HEK293 (cell line): ENCODE results near the gene SPIB.

Experiments used
- HOXD13 ChIP-seq: sonication (generic); formaldehyde crosslinking; IDR thresholded peaks from 2 replicates; pipeline ENCODE4 v1.8.0; 2022; ENCODE audit warnings: missing genetic modification reagents, borderline replicate concordance
- MZF1 ChIP-seq: fragments of 450-650 bp; formaldehyde crosslinking; IDR thresholded peaks from 2 replicates; pipeline ENCODE4 v1.5.1; 2017; ENCODE audit warnings: missing biosample characterization, missing genetic modification characterization, borderline replicate concordance
- PRDM1 ChIP-seq: fragments of 450-650 bp; formaldehyde crosslinking; IDR thresholded peaks from 2 replicates; pipeline ENCODE4; 2016; ENCODE audit warnings: missing biosample characterization, missing genetic modification characterization
- SCRT1 ChIP-seq: fragments of 450-650 bp; formaldehyde crosslinking; IDR thresholded peaks from 2 replicates; pipeline ENCODE4 v1.5.1; 2016; ENCODE audit warnings: missing biosample characterization, missing genetic modification characterization, borderline replicate concordance
- YY2 ChIP-seq: fragments of 450-650 bp; formaldehyde crosslinking; IDR thresholded peaks from 2 replicates; pipeline ENCODE4 v1.5.1; 2016; ENCODE audit warnings: missing biosample characterization, missing genetic modification characterization
- ZNF10 ChIP-seq: fragments of 450-650 bp; formaldehyde crosslinking; IDR thresholded peaks from 2 replicates; pipeline ENCODE4 v1.5.1; 2017; ENCODE audit warnings: missing biosample characterization, missing genetic modification characterization
- ZNF112 ChIP-seq: fragments of 450-650 bp; formaldehyde crosslinking; IDR thresholded peaks from 2 replicates; pipeline ENCODE4 v1.5.0; 2017; ENCODE audit warnings: missing biosample characterization, missing genetic modification characterization
- ZNF211 ChIP-seq: fragments of 450-650 bp; formaldehyde crosslinking; IDR thresholded peaks from 2 replicates; pipeline ENCODE4 v1.5.1; 2016; ENCODE audit warnings: low read depth, missing biosample characterization, missing genetic modification characterization
- ZNF366 ChIP-seq: fragments of 450-650 bp; formaldehyde crosslinking; conservative IDR thresholded peaks from 2 replicates; pipeline ENCODE4 v1.5.1; 2016; ENCODE audit warnings: missing biosample characterization, missing genetic modification characterization
- ZNF549 ChIP-seq: fragments of 450-650 bp; IDR thresholded peaks from 2 replicates; pipeline ENCODE4 v1.5.1; 2018; ENCODE audit warnings: missing biosample characterization, missing genetic modification characterization, mild to moderate bottlenecking, inconsistent platforms, moderate library complexity
- ZNF555 ChIP-seq: fragments of 450-650 bp; formaldehyde crosslinking; conservative IDR thresholded peaks from 2 replicates; pipeline ENCODE4 v1.5.1; 2017; ENCODE audit warnings: missing biosample characterization, mild to moderate bottlenecking, missing genetic modification characterization, inconsistent platforms
- ZNF560 ChIP-seq: fragments of 450-650 bp; formaldehyde crosslinking; IDR thresholded peaks from 2 replicates; pipeline ENCODE4 v1.5.1; 2017; ENCODE audit warnings: missing biosample characterization, missing genetic modification characterization, borderline replicate concordance
- ZNF660 ChIP-seq: fragments of 450-650 bp; IDR thresholded peaks from 2 replicates; pipeline ENCODE4 v1.5.1; 2018; ENCODE audit warnings: missing biosample characterization, mild to moderate bottlenecking, missing genetic modification characterization
- ZNF701 ChIP-seq: fragments of 450-650 bp; formaldehyde crosslinking; IDR thresholded peaks from 2 replicates; pipeline ENCODE4 v1.5.1; 2016; ENCODE audit warnings: missing biosample characterization, missing genetic modification characterization
- ZNF76 ChIP-seq: fragments of 450-650 bp; formaldehyde crosslinking; IDR thresholded peaks from 2 replicates; pipeline ENCODE4; 2016; ENCODE audit warnings: low read depth, missing biosample characterization, missing genetic modification characterization, borderline replicate concordance
- ZNF791 ChIP-seq: fragments of 450-650 bp; formaldehyde crosslinking; IDR thresholded peaks from 2 replicates; pipeline ENCODE4 v1.5.1; 2016; ENCODE audit warnings: missing biosample characterization, missing genetic modification characterization
- ZSCAN30 ChIP-seq: fragments of 450-650 bp; IDR thresholded peaks from 2 replicates; pipeline ENCODE4 v1.5.1; 2018; ENCODE audit warnings: missing biosample characterization, mild to moderate bottlenecking, missing genetic modification characterization, moderate library complexity
- TF ChIP-seq, protein P1 (sequence below): fragments of 450-650 bp; formaldehyde crosslinking; IDR thresholded peaks from 2 replicates; pipeline ENCODE4 v1.5.1; 2016; ENCODE audit warnings: missing biosample characterization, missing genetic modification characterization
- TF ChIP-seq, protein P2 (sequence below): fragments of 450-650 bp; formaldehyde crosslinking; IDR thresholded peaks from 2 replicates; pipeline ENCODE4 v1.5.1; 2017; ENCODE audit warnings: missing biosample characterization, mild to moderate bottlenecking, missing genetic modification characterization, moderate library complexity
- TF ChIP-seq, protein P3 (sequence below): fragments of 450-650 bp; formaldehyde crosslinking; IDR thresholded peaks from 2 replicates; pipeline ENCODE4 v1.5.0; 2017; ENCODE audit warnings: missing biosample characterization, missing genetic modification characterization, borderline replicate concordance
- TF ChIP-seq, protein P4 (sequence below): fragments of 450-650 bp; formaldehyde crosslinking; IDR thresholded peaks from 2 replicates; pipeline ENCODE4 v1.5.1; 2016; ENCODE audit warnings: missing biosample characterization, missing genetic modification characterization
- TF ChIP-seq, protein P5 (sequence below): fragments of 450-650 bp; formaldehyde crosslinking; conservative IDR thresholded peaks from 2 replicates; pipeline ENCODE4 v1.5.1; 2016; ENCODE audit warnings: low read depth, missing biosample characterization, missing genetic modification characterization
- TF ChIP-seq, protein P6 (sequence below): fragments of 450-650 bp; formaldehyde crosslinking; IDR thresholded peaks from 2 replicates; pipeline ENCODE4 v1.5.1; 2016; ENCODE audit warnings: missing biosample characterization, missing genetic modification characterization

SPIB gene

DNA sequence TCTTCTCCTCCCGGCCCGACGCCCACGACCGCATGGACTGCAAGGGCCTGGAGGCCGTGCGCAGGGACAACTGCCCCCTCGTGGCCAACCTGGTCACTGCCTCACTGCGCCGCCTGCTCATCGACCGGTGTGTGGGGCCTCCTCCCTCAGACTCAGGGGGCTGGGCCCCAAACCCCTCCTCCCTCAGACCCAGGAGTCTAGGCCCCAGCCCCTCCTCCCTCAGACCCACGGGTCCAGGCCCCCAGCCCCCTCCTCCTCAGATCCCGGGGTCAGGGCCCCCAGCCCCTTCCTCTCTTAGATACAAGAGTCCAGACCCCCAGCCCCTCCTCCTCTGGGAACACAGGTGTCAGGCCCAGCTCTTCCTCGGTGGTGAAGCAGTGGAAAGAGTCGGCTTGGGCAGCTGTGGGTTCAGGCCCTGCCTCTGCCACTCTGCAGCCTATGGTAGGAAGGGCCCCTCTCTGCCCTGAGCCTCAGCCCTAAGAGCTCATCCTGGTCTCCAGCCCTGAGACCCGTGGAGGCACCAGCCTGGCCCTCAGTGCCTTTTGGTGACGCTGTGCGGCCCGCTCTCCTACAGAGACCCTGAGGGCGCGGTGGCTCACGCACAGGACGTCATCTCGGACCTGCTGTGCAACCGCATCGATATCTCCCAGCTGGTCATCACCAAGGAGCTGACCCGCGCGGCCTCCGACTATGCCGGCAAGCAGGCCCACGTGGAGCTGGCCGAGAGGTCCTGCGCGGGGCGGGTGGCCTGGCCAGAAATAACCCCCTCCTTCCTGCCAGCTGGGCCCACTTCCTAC, 3.7 kb upstream of the SPIB start (continued):
- TF ChIP-seq, protein P1, sequence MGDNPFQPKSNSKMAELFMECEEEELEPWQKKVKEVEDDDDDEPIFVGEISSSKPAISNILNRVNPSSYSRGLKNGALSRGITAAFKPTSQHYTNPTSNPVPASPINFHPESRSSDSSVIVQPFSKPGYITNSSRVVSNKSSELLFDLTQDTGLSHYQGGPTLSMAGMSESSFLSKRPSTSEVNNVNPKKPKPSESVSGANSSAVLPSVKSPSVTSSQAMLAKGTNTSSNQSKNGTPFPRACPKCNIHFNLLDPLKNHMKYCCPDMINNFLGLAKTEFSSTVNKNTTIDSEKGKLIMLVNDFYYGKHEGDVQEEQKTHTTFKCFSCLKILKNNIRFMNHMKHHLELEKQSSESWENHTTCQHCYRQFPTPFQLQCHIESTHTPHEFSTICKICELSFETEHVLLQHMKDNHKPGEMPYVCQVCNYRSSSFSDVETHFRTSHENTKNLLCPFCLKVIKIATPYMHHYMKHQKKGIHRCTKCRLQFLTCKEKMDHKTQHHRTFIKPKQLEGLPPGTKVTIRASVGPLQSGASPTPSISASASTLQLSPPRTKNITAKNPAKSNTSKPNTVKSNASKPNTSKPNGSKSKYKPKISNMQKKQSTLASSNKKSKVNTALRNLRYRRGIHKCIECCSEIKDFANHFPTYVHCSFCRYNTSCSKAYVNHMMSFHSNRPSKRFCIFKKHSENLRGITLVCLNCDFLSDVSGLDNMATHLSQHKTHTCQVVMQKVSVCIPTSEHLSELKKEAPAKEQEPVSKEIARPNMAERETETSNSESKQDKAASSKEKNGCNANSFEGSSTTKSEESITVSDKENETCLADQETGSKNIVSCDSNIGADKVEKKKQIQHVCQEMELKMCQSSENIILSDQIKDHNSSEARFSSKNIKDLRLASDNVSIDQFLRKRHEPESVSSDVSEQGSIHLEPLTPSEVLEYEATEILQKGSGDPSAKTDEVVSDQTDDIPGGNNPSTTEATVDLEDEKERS = no peak
- no peak for TF ChIP-seq SCRT1 (tag by site-specific recombination)
- TF ChIP-seq, protein P2, sequence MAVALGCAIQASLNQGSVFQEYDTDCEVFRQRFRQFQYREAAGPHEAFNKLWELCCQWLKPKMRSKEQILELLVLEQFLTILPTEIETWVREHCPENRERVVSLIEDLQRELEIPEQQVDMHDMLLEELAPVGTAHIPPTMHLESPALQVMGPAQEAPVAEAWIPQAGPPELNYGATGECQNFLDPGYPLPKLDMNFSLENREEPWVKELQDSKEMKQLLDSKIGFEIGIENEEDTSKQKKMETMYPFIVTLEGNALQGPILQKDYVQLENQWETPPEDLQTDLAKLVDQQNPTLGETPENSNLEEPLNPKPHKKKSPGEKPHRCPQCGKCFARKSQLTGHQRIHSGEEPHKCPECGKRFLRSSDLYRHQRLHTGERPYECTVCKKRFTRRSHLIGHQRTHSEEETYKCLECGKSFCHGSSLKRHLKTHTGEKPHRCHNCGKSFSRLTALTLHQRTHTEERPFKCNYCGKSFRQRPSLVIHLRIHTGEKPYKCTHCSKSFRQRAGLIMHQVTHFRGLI (tag by site-specific recombination) = no peak
- TF ChIP-seq ZNF791 = no peak
- TF ChIP-seq ZNF10 = no peak
- no peak for TF ChIP-seq ZNF555 (tag by site-specific recombination)
- TF ChIP-seq ZSCAN30 (tag by site-specific recombination) = peak; percentile 51; the same call in 1 of the 2 replicates
- TF ChIP-seq ZNF660 (tag by site-specific recombination) = no peak
- no peak for TF ChIP-seq ZNF211 (tag by site-specific recombination)
- TF ChIP-seq ZNF76 (tag by site-specific recombination) = 0 out of 2 replicates have a peak, but pooled peaks have one; percentile 17
- TF ChIP-seq, protein P3, sequence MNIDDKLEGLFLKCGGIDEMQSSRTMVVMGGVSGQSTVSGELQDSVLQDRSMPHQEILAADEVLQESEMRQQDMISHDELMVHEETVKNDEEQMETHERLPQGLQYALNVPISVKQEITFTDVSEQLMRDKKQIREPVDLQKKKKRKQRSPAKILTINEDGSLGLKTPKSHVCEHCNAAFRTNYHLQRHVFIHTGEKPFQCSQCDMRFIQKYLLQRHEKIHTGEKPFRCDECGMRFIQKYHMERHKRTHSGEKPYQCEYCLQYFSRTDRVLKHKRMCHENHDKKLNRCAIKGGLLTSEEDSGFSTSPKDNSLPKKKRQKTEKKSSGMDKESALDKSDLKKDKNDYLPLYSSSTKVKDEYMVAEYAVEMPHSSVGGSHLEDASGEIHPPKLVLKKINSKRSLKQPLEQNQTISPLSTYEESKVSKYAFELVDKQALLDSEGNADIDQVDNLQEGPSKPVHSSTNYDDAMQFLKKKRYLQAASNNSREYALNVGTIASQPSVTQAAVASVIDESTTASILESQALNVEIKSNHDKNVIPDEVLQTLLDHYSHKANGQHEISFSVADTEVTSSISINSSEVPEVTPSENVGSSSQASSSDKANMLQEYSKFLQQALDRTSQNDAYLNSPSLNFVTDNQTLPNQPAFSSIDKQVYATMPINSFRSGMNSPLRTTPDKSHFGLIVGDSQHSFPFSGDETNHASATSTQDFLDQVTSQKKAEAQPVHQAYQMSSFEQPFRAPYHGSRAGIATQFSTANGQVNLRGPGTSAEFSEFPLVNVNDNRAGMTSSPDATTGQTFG (tag by site-specific recombination) = no peak
- TF ChIP-seq ZNF701 (tag by site-specific recombination) = no peak
- TF ChIP-seq PRDM1 (tag by site-specific recombination) = no peak
- TF ChIP-seq YY2 (tag by site-specific recombination) = no peak
- TF ChIP-seq, protein P4, sequence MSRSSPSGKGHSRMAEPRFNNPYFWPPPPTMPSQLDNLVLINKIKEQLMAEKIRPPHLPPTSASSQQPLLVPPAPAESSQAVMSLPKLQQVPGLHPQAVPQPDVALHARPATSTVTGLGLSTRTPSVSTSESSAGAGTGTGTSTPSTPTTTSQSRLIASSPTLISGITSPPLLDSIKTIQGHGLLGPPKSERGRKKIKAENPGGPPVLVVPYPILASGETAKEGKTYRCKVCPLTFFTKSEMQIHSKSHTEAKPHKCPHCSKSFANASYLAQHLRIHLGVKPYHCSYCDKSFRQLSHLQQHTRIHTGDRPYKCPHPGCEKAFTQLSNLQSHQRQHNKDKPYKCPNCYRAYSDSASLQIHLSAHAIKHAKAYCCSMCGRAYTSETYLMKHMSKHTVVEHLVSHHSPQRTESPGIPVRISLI (tag by site-specific recombination) = no peak
- TF ChIP-seq, protein P5, sequence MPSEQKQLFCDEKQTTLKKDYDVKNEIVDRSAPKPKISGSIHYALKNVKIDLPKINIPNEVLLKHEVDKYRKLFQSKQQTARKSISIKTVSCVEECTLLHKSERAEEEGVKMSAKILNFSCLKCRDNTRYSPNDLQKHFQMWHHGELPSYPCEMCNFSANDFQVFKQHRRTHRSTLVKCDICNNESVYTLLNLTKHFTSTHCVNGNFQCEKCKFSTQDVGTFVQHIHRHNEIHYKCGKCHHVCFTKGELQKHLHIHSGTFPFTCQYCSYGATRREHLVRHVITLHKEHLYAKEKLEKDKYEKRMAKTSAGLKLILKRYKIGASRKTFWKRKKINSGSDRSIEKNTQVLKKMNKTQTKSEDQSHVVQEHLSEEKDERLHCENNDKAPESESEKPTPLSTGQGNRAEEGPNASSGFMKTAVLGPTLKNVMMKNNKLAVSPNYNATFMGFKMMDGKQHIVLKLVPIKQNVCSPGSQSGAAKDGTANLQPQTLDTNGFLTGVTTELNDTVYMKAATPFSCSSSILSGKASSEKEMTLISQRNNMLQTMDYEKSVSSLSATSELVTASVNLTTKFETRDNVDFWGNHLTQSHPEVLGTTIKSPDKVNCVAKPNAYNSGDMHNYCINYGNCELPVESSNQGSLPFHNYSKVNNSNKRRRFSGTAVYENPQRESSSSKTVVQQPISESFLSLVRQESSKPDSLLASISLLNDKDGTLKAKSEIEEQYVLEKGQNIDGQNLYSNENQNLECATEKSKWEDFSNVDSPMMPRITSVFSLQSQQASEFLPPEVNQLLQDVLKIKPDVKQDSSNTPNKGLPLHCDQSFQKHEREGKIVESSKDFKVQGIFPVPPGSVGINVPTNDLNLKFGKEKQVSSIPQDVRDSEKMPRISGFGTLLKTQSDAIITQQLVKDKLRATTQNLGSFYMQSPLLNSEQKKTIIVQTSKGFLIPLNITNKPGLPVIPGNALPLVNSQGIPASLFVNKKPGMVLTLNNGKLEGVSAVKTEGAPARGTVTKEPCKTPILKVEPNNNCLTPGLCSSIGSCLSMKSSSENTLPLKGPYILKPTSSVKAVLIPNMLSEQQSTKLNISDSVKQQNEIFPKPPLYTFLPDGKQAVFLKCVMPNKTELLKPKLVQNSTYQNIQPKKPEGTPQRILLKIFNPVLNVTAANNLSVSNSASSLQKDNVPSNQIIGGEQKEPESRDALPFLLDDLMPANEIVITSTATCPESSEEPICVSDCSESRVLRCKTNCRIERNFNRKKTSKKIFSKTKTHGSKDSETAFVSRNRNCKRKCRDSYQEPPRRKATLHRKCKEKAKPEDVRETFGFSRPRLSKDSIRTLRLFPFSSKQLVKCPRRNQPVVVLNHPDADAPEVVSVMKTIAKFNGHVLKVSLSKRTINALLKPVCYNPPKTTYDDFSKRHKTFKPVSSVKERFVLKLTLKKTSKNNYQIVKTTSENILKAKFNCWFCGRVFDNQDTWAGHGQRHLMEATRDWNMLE (tag by site-specific recombination) = no peak
- TF ChIP-seq, protein P6, sequence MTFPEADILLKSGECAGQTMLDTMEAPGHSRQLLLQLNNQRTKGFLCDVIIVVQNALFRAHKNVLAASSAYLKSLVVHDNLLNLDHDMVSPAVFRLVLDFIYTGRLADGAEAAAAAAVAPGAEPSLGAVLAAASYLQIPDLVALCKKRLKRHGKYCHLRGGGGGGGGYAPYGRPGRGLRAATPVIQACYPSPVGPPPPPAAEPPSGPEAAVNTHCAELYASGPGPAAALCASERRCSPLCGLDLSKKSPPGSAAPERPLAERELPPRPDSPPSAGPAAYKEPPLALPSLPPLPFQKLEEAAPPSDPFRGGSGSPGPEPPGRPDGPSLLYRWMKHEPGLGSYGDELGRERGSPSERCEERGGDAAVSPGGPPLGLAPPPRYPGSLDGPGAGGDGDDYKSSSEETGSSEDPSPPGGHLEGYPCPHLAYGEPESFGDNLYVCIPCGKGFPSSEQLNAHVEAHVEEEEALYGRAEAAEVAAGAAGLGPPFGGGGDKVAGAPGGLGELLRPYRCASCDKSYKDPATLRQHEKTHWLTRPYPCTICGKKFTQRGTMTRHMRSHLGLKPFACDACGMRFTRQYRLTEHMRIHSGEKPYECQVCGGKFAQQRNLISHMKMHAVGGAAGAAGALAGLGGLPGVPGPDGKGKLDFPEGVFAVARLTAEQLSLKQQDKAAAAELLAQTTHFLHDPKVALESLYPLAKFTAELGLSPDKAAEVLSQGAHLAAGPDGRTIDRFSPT = peak; percentile 84
- no peak for TF ChIP-seq MZF1 (tag by site-specific recombination)
- no peak for TF ChIP-seq ZNF366 (tag by site-specific recombination)
- TF ChIP-seq HOXD13 (CRISPR knock-in tag) = no peak
- TF ChIP-seq ZNF560 = no peak
- no peak for TF ChIP-seq ZNF112 (tag by site-specific recombination)
- no peak for TF ChIP-seq ZNF549 (tag by site-specific recombination)
